VCaP (cell line): Measurements from ENCODE around the gene ARL4C.

Experiments used
- H3K27ac ChIP-seq: fragments of 450-650 bp; 2 replicates; pipeline ENCODE4 v1.5.1; 2017
- CTCF ChIP-seq: fragments of 450-650 bp; conservative IDR thresholded peaks from 2 replicates; pipeline ENCODE4 v1.5.1; 2017; ENCODE audit warnings: mild to moderate bottlenecking, moderate library complexity

Gene ARL4C

GRCh38 chr2:234483568-234484251 lies 13.2 kb downstream of the ARL4C start:
- no peak overlapping the region for H3K27ac ChIP-seq
- no peak for TF ChIP-seq CTCF

GRCh38 chr2:234481301-234481700 lies 15.6 kb downstream of the ARL4C start:
- no peak overlapping the region for H3K27ac ChIP-seq

GRCh38 chr2:234480337-234480736 lies 16.5 kb downstream of the ARL4C start:
- no peak for TF ChIP-seq CTCF

More at GRCh38 chr2:234481301-234481700, 15.6 kb downstream of the ARL4C start:
- no peak for TF ChIP-seq CTCF

GRCh38 chr2:234479465-234479864 lies 17.4 kb downstream of the ARL4C start:
- no peak for TF ChIP-seq CTCF
- no peak overlapping the region for H3K27ac ChIP-seq

More at GRCh38 chr2:234480337-234480736, 16.5 kb downstream of the ARL4C start:
- H3K27ac ChIP-seq, result no peak overlapping the region

GRCh38 chr2:234478121-234478858 lies 18.6 kb downstream of the ARL4C start:
- TF ChIP-seq CTCF, result no peak
- H3K27ac ChIP-seq, result no peak overlapping the region

GRCh38 chr2:234476766-234477165 lies 20.1 kb downstream of the ARL4C start:
- no peak overlapping the region for H3K27ac ChIP-seq
- TF ChIP-seq CTCF, result no peak

- TF ChIP-seq CTCF, result no peak
- H3K27ac ChIP-seq, result no peak overlapping the region
Measured at GRCh38 chr2:234474654-234475053, 22.2 kb downstream of the ARL4C start.
